ENCODE data around the gene GGN. TPM values are rescaled to one million over a fixed set of nuclear protein-coding genes. Genes with fewer than 3 reads are reported as not detected.

Gene GGN
- total and polyA plus RNA-seq, 9 of the 15 experiments (the other 6 are each of a cell fraction or from before 2014, with no cell fraction given) = 0.15 to 0.33 TPM; not detected in 7

- no peaks in the 10 kb centered on the region for H3K9me1 ChIP-seq (ENCODE audit: control insufficient read depth, insufficient read depth, low read length)
- peaks cover 21 to 24% of the 10 kb centered on the region in 2 experiments for H3K4me1 ChIP-seq (replicated peaks in 1 of 2; ENCODE audit: control insufficient read depth in 2 of 2, insufficient read depth in 2 of 2, low read length in 2 of 2)
- intact Hi-C loops (cut with micrococcal nuclease) = no loop called here
- BruUV-seq (replicated peaks) = no TSS peak
- no peak for FAIRE-seq
- H3K4me2 ChIP-seq (ENCODE audit: insufficient read depth, low read length) = peak overlapping the region; percentile 71
- H3K9ac ChIP-seq (ENCODE audit: insufficient read depth in 1 of 2, low read depth in 2 of 2, low read length in 2 of 2) = peak overlapping the region; percentile 49 to 87
- ChIA-PET POLR2A (interaction anchor here (0.5 to 1.3 kb wide), 4 partner anchors 19 to 1413 kb away, joined by 3 to 7 read pairs (median 6); partner anchors contain the start of gene GGN), CTCF (ENCODE audit: low intra/inter-chr PET ratio) (no interaction called here)
- 4% methylated on average over 9 of the region's 13 CpGs for WGBS (ENCODE audit: insufficient coverage, low coverage, missing lambda C conversion rate)
- H4K20me1 ChIP-seq (replicated peaks; ENCODE audit: control insufficient read depth, insufficient read depth, low read length) = no peaks in the 10 kb centered on the region
- no peaks in the 10 kb centered on the region for H3K36me3 ChIP-seq (ENCODE audit: control insufficient read depth, insufficient read depth, low read length)
- H2AFZ ChIP-seq (ENCODE audit: low read depth, low read length) = peak overlapping the region; percentile 73
- H3K4me3 ChIP-seq = peak overlapping the region; percentile 31
- 0 out of 3 replicates have a peak, but pooled peaks cover 6% of the 10 kb centered on the region for H3K79me2 ChIP-seq (ENCODE audit: control insufficient read depth, insufficient read depth, low read length)
- peak; percentile 73 for ATAC-seq
- H3K27ac ChIP-seq (ENCODE audit: extremely low read depth, low read depth, low read length) = peak overlapping the region; percentile 61
- no peaks in the 10 kb centered on the region for H3K9me3 ChIP-seq (replicated peaks; ENCODE audit: control insufficient read depth, insufficient read depth, low read depth, low read length)
- DNase-seq (ENCODE audit: extremely low read depth in 1 of 4, low spot score in 3 of 4) = peak; percentile 69 to 81 (median 72)
- no peaks in the 10 kb centered on the region for H3K27me3 ChIP-seq (ENCODE audit: control insufficient read depth in 2 of 2, insufficient read depth in 2 of 2, low read length in 2 of 2)
- in situ Hi-C loops (cut with MboI) = no loop called here
- TF ChIP-seq ID3 (CRISPR knock-in tag; IDR thresholded peaks at IDR 0.05) (no peak), ID3 (tag; IDR thresholded peaks at IDR 0.05) (no peak), SMARCE1 (IDR thresholded peaks at IDR 0.05) (peak; percentile 33; the same call in 1 of the 2 replicates), MAFF (IDR thresholded peaks at IDR 0.05; ENCODE audit: low read length) (peak; percentile 99), C11orf30 (IDR thresholded peaks at IDR 0.05; ENCODE audit: low read depth) (peak; percentile 100), DMBX1 (CRISPR knock-in tag; IDR thresholded peaks at IDR 0.05; ENCODE audit: borderline replicate concordance) (no peak), PHF8 (IDR thresholded peaks at IDR 0.05; ENCODE audit: borderline replicate concordance, low read length) (peak; percentile 19; the same call in 1 of the 2 replicates), MTA3 (IDR thresholded peaks at IDR 0.05; ENCODE audit: borderline replicate concordance) (0 out of 2 replicates have a peak, but pooled peaks have one; percentile 43), ZNF143 (CRISPR knock-in tag; IDR thresholded peaks at IDR 0.05) (no peak), NCOA4 (IDR thresholded peaks at IDR 0.05; ENCODE audit: partially characterized antibody) (no peak), SMC3 (conservative IDR thresholded peaks at IDR 0.05; ENCODE audit: insufficient read depth, low read depth, low read length) (no peak), NFE2 (IDR thresholded peaks at IDR 0.05; ENCODE audit: low read depth) (peak; percentile 57), ETS1 (conservative IDR thresholded peaks at IDR 0.05; ENCODE audit: control insufficient read depth, low read depth, low read length) (peak; percentile 42; the same call in 1 of the 2 replicates), MAFG (tag; conservative IDR thresholded peaks at IDR 0.05) (peak; percentile 98), KHSRP (IDR thresholded peaks at IDR 0.05) (no peak), TRIM28 (IDR thresholded peaks at IDR 0.05) (no peak), TCFL5 (CRISPR knock-in tag; conservative IDR thresholded peaks at IDR 0.05) (no peak), HDAC3 (IDR thresholded peaks at IDR 0.05; ENCODE audit: borderline replicate concordance, partially characterized antibody) (no peak), ZBTB7A (IDR thresholded peaks at IDR 0.05; ENCODE audit: borderline replicate concordance, control insufficient read depth, low read depth, low read length) (peak; percentile 41; the same call in 1 of the 2 replicates), NFRKB (IDR thresholded peaks at IDR 0.05; ENCODE audit: low read depth) (no peak), SMARCA4 (IDR thresholded peaks at IDR 0.05) (0 out of 2 replicates have a peak, but pooled peaks have one; percentile 25), CTBP1 (IDR thresholded peaks at IDR 0.05; ENCODE audit: borderline replicate concordance) (peak; percentile 29; the same call in 1 of the 2 replicates), RBFOX2 (IDR thresholded peaks at IDR 0.05; ENCODE audit: low read depth, low read length) (peak; percentile 57), ZNF316 (IDR thresholded peaks at IDR 0.05) (peak; percentile 100), ZNF668 (CRISPR knock-in tag; IDR thresholded peaks at IDR 0.05) (no peak)
Observed at GRCh38 chr19:38434549-38435051, 46.8 kb upstream of the GGN start.

Measured in K562 (cell line).